GM21423 (cell line): Measurements from ENCODE around the gene ELOB.
A peak's percentile ranks its signal among the peaks of the same experiment; 100 is the strongest.

ENCODE experiments used
- ATAC-seq: cut with Tn5 transposase; IDR thresholded peaks from one replicate; pipeline ENCODE4 v1.9.1; 2021; ENCODE audit warnings: mild to moderate bottlenecking, moderate library complexity; ENCODE audit not compliant: unreplicated experiment

Gene ELOB

GRCh38 chr16:2751577-2752034, 25.5 kb downstream of the ELOB start:
- peak; percentile 20 for ATAC-seq

GRCh38 chr16:2749936-2750335, 27.1 kb downstream of the ELOB start:
- ATAC-seq, result no peak

- ATAC-seq, result no peak
Observed at GRCh38 chr16:2749476-2749875, 27.6 kb downstream of the ELOB start.

- ATAC-seq, result no peak
Observed at GRCh38 chr16:2748757-2749455, 28.2 kb downstream of the ELOB start.

GRCh38 chr16:2745961-2746360, 31.1 kb downstream of the ELOB start:
- no peak for ATAC-seq

GRCh38 chr16:2745116-2745890, 31.8 kb downstream of the ELOB start:
- no peak for ATAC-seq

- no peak for ATAC-seq
Observed at GRCh38 chr16:2744711-2745110, 32.4 kb downstream of the ELOB start.

GRCh38 chr16:2743007-2743810, 33.9 kb downstream of the ELOB start:
- ATAC-seq, result no peak

- ATAC-seq, result no peak
Observed at GRCh38 chr16:2742323-2743006, 34.6 kb downstream of the ELOB start.

GRCh38 chr16:2741168-2741567, 35.9 kb downstream of the ELOB start:
- no peak for ATAC-seq

GRCh38 chr16:2740476-2740875, 36.6 kb downstream of the ELOB start:
- no peak for ATAC-seq

- ATAC-seq, result no peak
Observed at GRCh38 chr16:2739625-2740430, 37.3 kb downstream of the ELOB start.

- ATAC-seq, result no peak
Observed at GRCh38 chr16:2738615-2739014, 38.5 kb downstream of the ELOB start.

GRCh38 chr16:2737895-2738418, 39.1 kb downstream of the ELOB start:
- no peak for ATAC-seq

- no peak for ATAC-seq
Observed at GRCh38 chr16:2737238-2737605, 39.9 kb downstream of the ELOB start.

- no peak for ATAC-seq
Observed at GRCh38 chr16:2736476-2737237, 40.4 kb downstream of the ELOB start.

- no peak for ATAC-seq
Observed at GRCh38 chr16:2734844-2735515, 42.1 kb downstream of the ELOB start.

GRCh38 chr16:2728034-2728433, 49.0 kb downstream of the ELOB start:
- no peak for ATAC-seq

GRCh38 chr16:2726923-2727322, 50.2 kb downstream of the ELOB start:
- ATAC-seq, result no peak
